GM20000 (cell line): ENCODE data around the gene ITGA5.

Experiments
- DNase-seq: peaks from one replicate; pipeline ENCODE4 v3.0.0; 2012; ENCODE audit warnings: low spot score
- TF ChIP-seq, protein P1 (sequence below): IDR thresholded peaks from 2 replicates; pipeline ENCODE4 v1.5.1; 2012; ENCODE audit warnings: mild to moderate bottlenecking, control low read depth; ENCODE audit errors: extremely low read depth, missing control alignments

Gene ITGA5

DNA sequence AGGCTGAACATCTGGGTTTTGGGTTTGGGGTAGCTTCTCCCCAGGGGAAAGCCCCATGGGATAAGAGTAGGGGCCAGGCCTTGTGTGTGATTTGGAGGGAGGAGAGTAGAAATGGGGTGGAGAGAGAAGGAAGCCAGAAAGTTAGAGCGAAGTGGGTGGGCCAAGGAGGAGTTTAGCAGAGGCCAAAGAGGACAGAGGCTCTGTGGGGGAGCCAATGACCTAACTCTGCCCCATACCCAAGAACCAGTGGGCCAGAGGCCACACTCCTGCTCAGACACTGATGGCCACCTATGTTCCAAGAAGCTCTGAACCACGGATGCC is 43.8 kb downstream of the ITGA5 start:
- no peak for DNase-seq
- TF ChIP-seq, protein P1, sequence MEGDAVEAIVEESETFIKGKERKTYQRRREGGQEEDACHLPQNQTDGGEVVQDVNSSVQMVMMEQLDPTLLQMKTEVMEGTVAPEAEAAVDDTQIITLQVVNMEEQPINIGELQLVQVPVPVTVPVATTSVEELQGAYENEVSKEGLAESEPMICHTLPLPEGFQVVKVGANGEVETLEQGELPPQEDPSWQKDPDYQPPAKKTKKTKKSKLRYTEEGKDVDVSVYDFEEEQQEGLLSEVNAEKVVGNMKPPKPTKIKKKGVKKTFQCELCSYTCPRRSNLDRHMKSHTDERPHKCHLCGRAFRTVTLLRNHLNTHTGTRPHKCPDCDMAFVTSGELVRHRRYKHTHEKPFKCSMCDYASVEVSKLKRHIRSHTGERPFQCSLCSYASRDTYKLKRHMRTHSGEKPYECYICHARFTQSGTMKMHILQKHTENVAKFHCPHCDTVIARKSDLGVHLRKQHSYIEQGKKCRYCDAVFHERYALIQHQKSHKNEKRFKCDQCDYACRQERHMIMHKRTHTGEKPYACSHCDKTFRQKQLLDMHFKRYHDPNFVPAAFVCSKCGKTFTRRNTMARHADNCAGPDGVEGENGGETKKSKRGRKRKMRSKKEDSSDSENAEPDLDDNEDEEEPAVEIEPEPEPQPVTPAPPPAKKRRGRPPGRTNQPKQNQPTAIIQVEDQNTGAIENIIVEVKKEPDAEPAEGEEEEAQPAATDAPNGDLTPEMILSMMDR = no peak

DNA sequence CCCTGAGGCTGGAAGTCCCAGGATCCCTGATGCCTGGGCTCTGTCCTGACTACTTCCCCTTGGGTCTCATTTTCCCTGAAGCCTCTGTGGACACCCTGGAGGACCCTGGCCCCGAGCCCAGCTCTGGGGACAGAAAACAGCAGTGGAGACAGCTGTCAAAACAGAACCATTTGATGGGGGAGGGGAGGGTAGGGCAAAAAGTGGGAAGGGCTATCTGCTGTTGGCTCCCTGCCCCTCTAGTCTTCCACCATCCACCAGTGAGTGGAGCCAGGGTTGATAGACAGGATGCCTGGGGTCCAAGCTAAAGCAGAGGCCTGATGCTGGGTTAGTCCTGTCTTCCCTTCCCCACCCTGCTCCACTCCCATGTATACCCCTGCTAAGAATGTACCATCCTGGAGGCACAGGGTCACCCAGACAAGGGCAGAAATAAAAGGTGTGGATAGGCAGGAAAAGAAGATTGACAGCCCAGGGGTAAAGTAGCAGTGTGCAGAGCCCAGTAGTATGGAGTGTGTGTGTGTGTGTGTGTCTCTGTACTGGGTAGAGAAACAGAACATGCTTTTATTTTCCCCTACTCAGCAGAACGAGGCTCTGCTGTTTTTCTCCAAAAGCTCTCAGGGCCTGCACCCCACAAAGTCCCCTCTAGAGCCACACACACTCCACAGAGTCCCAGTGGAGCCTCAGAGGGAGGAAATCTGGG is 44.4 kb downstream of the ITGA5 start:
- TF ChIP-seq, protein P1 = no peak
- no peak for DNase-seq

DNA sequence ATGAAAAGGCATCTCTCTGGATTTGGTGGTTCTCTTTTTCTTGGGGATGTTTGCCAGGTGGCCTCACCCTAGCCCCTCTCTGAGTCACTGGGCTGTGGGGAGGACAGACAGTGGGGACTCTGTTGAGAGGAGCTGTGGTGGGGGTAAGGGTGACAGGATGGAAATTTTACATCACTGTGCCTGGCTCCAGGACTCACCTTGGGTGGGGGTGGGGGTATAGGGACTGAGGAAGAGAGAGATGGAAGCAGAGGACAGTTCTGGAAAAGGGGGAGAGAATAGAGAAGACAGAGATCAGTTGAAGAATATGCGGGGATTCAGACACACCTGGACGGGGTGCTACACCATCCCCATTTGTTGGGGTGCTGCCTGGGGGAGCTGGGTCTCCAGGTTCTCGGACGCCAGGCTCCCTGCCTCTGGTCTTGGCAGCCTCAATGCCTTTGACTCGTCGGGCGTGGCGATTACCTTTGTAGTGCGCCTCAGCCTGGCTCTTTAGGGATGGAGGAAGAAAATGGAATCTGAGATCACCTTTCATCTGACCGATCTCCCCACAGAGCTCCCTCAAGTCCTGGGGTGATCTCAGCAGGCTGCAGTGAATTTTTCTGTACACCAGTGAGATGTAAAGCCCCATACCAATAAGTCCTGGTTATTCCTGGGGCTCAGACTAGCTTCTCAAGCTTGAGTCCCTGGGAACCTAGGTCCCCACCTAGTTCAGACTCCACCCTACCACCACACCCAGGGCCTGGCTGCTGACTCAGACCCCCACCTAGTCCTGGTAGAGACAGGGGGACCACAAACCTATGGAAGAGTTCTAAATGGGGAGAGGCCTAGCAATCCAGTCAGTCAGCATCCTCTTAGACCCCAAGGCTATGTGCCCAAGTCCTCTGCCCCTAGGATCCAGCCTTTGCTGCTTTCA is 45.2 kb downstream of the ITGA5 start:
- TF ChIP-seq, protein P1 = no peak
- DNase-seq = no peak

- DNase-seq = no peak
- TF ChIP-seq, protein P1 = no peak
Observed at GRCh38 chr12:54372113-54372806, 46.8 kb downstream of the ITGA5 start.

DNA sequence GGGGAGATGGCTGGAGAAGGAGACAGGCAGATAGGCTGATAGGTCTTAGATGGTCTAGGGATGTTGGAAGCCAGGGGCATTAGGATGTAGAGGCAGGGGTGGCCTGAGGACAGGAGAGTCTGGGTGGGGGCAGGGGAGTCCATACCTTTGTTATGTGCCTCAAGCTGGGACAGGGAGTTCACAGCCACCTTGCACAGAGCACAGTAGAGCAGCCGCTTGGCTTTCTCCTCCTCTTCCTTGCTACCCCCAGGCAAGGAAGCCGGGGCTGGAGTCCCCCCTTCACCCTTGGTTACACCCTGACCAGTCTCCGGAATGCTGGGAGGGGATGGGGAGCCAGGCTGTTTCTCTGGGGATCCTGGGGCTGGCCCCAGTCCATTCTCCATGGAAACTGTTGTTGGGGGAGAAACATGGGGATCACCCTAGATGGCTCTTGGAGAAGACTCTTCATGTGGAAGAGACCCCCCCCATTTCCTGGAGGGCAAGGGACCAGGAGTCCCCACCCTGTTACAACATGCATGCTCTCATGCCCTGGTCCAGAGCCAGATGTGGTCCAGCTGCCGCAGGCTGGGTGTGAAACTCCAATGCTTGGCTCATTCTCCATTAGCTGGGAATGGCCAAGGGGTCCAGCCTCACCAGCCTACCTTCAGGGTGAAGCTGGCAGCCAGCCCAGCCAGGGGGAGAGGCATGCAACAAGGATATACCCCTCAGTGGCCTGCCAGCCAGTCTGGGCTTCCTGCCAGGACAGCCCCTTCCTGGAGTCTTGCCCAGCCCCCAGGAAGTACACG is 47.5 kb downstream of the ITGA5 start:
- TF ChIP-seq, protein P1 = no peak
- no peak for DNase-seq

DNA sequence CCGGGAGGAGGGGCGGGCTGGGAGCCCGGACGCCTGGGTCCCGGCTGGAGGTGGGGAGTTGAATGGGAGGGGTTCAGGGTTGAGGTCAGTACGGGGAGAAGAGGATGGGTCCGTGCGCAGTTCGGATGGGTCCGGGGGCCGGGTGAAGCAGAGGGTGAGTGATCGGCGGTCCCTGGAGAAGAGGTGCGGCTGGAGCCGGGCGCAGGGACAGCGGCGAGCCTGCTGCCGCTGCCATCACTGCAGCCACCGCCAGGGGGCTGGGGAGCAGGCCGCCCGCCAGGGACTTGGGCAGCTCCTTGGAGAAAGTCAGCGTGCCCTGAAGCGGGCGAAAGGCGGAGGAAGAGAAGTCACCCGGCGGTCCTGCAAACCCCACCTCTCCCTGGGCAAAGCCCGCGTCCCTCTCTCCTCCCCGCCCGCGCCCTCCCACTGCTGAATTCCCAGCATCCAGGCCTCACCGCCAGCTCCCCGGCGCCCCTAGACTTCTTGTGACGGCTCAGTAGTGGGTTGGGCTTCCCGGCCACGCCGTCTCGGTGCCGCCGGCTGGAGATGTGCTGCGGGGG is 48.8 kb downstream of the ITGA5 start:
- DNase-seq = peak; percentile 76
- TF ChIP-seq, protein P1 = peak; percentile 93
